ENCODE results near the gene SLC2A4.

Gene SLC2A4

DNA sequence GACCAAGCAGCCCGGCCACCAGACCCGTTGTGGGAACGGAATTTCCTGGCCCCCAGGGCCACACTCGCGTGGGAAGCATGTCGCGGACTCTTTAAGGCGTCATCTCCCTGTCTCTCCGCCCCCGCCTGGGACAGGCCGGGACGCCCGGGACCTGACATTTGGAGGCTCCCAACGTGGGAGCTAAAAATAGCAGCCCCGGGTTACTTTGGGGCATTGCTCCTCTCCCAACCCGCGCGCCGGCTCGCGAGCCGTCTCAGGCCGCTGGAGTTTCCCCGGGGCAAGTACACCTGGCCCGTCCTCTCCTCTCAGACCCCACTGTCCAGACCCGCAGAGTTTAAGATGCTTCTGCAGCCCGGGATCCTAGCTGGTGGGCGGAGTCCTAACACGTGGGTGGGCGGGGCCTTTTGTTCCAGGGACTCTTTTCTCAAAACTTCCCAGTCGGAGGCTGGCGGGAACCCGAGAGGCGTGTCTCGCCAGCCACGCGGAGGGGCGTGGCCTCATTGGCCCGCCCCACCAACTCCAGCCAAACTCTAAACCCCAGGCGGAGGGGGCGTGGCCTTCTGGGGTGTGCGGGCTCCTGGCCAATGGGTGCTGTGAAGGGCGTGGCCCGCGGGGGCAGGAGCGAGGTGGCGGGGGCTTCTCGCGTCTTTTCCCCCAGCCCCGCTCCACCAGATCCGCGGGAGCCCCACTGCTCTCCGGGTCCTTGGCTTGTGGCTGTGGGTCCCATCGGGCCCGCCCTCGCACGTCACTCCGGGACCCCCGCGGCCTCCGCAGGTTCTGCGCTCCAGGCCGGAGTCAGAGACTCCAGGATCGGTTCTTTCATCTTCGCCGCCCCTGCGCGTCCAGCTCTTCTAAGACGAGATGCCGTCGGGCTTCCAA, at the start of gene SLC2A4:
TSS of gene SLC2A4 (plus strand) at position 645 of the 879 bp plus-strand sequence. CDS start at position 862, 217 bp downstream.
- DNase-seq (ENCODE audit: low read depth in 2 of 2): peak; percentile 95 to 96
- peak within 1 kb of the TSS; percentile 48 to 52 for H3K4me3 ChIP-seq (replicated peaks in 1 of 2; ENCODE audit: low read depth in 2 of 2, low read length in 2 of 2)
- TF ChIP-seq, protein P1, sequence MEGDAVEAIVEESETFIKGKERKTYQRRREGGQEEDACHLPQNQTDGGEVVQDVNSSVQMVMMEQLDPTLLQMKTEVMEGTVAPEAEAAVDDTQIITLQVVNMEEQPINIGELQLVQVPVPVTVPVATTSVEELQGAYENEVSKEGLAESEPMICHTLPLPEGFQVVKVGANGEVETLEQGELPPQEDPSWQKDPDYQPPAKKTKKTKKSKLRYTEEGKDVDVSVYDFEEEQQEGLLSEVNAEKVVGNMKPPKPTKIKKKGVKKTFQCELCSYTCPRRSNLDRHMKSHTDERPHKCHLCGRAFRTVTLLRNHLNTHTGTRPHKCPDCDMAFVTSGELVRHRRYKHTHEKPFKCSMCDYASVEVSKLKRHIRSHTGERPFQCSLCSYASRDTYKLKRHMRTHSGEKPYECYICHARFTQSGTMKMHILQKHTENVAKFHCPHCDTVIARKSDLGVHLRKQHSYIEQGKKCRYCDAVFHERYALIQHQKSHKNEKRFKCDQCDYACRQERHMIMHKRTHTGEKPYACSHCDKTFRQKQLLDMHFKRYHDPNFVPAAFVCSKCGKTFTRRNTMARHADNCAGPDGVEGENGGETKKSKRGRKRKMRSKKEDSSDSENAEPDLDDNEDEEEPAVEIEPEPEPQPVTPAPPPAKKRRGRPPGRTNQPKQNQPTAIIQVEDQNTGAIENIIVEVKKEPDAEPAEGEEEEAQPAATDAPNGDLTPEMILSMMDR (IDR thresholded peaks at IDR 0.05; ENCODE audit: low read depth, low read length): no peak

DNA sequence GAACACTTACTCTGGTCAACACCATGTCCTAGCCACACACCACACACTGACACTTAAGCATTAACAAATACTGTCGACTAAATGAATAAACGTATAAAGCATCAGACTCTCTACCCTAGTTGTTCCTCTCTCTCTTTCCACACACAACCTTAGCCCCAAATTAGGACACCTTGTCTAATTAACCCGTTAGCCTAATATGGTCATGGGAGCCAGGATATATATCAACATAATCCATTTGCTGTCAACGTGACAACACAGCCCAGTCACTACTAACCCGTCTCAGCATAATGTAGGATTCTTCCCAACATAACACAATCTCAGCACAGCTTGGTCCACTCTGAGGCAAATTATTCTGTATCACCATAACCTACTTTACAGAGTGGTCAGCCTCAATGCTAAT, 49.4 kb upstream of the SLC2A4 start:
- H3K4me3 ChIP-seq (replicated peaks in 1 of 2; ENCODE audit: low read depth in 2 of 2, low read length in 2 of 2): peak overlapping the region in 1 of 2 donors; percentile 3
- TF ChIP-seq, protein P1 (IDR thresholded peaks at IDR 0.05; ENCODE audit: low read depth, low read length): no peak
- DNase-seq (ENCODE audit: low read depth in 2 of 2): no peak

DNA sequence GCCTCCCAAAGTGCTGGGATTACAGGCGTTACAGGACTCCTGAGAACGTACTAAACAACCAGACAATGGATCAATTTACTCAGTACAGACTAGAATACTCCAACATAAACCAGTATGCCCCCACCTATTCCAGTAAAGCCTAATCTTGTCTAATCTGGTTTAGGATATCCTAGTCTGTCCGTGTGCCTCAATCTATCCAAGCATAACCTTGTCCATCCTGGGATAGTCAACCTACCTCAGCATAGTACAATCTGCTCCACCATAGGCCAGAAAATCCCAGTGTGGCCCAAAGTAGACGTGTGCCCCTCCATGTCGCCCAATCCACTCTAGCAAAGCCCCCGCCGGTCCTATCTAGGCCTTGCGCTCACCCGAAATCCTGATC, 47.8 kb upstream of the SLC2A4 start:
- DNase-seq (ENCODE audit: low read depth in 2 of 2): no peak
- TF ChIP-seq, protein P1 (IDR thresholded peaks at IDR 0.05; ENCODE audit: low read depth, low read length): no peak
- peak overlapping the region; percentile 75 to 80 for H3K4me3 ChIP-seq (replicated peaks in 1 of 2; ENCODE audit: low read depth in 2 of 2, low read length in 2 of 2)

DNA sequence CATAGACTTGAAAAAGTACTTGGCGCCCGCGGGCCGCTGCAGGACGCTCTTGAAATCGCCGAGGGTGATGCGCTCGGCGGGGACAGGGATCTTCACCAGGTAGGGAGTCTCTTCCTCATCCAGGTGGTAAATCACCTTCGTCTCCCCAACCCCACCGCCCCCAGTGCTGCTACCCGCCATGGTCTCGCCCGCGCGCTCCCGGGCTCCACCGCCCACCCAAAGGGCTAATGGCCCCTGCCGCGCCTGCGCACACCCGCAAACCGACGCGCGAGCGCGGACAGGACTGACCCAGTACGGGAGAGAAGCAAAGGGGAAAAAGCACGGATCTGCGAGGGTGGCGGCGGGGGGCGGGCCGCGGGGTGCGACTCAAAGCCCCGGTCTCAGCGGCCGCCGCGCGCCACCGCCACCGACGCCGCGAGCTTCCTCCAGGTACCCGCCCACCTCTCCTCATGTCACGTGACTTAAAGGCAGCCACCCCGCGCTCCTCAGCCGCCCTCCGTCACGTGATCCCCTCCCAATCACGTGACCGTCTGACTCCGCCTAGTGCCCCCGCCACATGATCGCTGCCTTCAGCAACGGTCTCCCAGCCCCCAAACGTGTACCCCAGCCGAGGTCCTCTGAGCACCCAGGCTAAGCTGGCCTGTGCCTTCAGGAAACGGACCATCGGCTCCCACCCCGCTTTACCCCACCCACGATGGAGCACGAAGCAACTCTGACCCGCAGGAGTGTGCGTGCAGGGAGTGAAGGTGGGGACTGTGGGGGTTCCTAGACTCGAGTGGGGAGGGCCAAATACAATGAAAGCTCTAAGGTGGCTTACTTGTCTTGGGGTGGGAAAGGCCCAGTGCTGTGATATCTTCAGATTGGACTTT, 47.2 kb upstream of the SLC2A4 start, which contains the start of gene DVL2:
TSS of gene DVL2 (minus strand) at position 435 of the 869 bp plus-strand sequence. CDS start at position 180, 255 bp downstream.
- TF ChIP-seq, protein P1 (IDR thresholded peaks at IDR 0.05; ENCODE audit: low read depth, low read length): no peak
- H3K4me3 ChIP-seq (replicated peaks in 1 of 2; ENCODE audit: low read depth in 2 of 2, low read length in 2 of 2): peak within 1 kb of the TSS; percentile 75 to 80
- peak; percentile 96 to 98 for DNase-seq (ENCODE audit: low read depth in 2 of 2)

DNA sequence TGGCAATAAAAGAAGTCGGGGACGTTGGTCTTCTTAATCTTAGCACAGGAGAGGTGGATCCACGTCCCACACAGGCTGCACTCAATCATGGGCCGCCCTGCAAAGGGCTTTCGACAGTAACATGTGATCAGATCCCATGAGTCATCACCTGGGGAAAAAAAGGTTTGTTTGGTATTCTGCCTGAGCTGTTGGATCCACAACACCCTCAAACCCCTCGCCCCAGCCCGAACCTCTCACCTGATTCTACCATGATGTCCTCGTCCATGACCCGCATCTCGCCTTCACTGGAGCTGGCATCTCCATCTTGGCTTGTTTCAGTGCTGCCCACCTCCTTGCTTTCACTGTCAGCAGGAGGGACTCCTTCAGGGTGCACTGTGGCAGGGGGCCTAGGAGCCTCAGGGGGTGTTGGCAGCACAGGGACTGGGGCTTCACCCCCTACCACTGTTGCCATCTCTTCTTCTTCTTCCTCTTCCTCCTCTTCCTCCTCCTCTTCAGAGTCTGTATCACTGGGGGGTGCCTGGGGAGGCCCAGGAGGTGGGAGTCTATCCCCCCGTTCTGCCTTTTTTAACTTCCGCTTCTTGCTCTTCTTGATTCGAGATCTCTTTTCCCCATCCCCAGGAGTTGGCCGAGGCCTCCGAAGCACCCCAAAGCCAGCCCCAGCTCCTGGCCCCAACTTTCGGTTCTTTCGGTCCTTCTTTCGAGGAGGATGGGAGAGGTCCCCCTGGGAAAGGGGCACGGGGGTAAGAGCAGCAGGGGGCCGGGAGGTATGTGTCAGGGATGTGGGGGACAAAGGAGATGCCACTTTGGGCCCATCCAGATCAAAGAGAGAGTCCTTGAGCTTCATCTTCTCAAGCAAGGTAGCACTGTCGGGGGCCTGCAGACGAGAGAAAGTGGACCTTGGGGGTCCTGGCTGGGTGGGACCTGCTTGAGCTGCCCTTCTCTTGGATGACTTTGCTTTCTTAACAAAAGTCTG, 45.5 kb upstream of the SLC2A4 start:
- H3K4me3 ChIP-seq (replicated peaks in 1 of 2; ENCODE audit: low read depth in 2 of 2, low read length in 2 of 2): no peak overlapping the region
- TF ChIP-seq, protein P1 (IDR thresholded peaks at IDR 0.05; ENCODE audit: low read depth, low read length): no peak

DNA sequence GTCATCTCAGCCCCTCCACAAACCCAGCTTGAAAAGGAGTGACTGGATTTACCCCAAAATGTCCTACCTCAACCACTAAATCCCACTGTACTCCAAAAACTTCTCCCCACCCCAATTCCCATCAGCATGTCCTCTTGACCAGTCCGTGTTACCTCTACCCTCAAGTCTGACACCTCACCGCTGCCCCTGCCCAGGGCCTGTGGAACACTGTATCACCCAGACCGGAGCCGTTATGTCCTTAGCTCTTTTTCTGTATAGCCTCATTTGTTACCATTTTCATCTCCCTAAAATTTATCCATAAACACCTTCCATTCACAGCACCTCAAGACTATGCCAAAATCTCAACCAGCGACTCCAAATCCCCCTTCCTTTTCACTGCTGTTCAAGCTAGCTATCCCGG, 44.7 kb upstream of the SLC2A4 start:
- TF ChIP-seq, protein P1 (IDR thresholded peaks at IDR 0.05; ENCODE audit: low read depth, low read length): no peak
- peak overlapping the region in 1 of 2 donors; percentile 100 for H3K4me3 ChIP-seq (replicated peaks in 1 of 2; ENCODE audit: low read depth in 2 of 2, low read length in 2 of 2)
- no peak for DNase-seq (ENCODE audit: low read depth in 2 of 2)

More for the DNA sequence above, 45.5 kb upstream of the SLC2A4 start:
- DNase-seq (ENCODE audit: low read depth in 2 of 2): peak in 1 of 2 donors; percentile 68

Measured in cardiac fibroblast (primary cell).